Kidney tubule cell (primary cell): ENCODE results near the gene LRRC7.
"Not testable (repeated sequence)": the region's sequence is repeated elsewhere in the genome, so short reads cannot be mapped to it uniquely, and the experiment has no call there.

Experiments used
- DNase-seq: peaks from one replicate; pipeline ENCODE4 v3.0.0-alpha.2; 2018; ENCODE audit warnings: low spot score

Gene LRRC7

GRCh38 chr1:70042090-70042731 lies 474.5 kb downstream of the LRRC7 start:
- DNase-seq: no peak

GRCh38 chr1:70043804-70044203 lies 476.1 kb downstream of the LRRC7 start:
- peak; percentile 62 for DNase-seq

- DNase-seq: peak; percentile 52
These were observed 477.1 kb downstream of the LRRC7 start for GRCh38 chr1:70044832-70045231.

- not testable (repeated sequence) for DNase-seq
These were observed 477.9 kb downstream of the LRRC7 start for GRCh38 chr1:70045581-70045980.

- no peak for DNase-seq
These were observed 480.8 kb downstream of the LRRC7 start for GRCh38 chr1:70048336-70049094.

GRCh38 chr1:70051926-70052325 lies 484.2 kb downstream of the LRRC7 start:
- DNase-seq: no peak

GRCh38 chr1:70057500-70057899 lies 489.8 kb downstream of the LRRC7 start:
- DNase-seq: no peak

GRCh38 chr1:70061231-70061630 lies 493.5 kb downstream of the LRRC7 start:
- no peak for DNase-seq

- no peak for DNase-seq
These were observed 496.1 kb downstream of the LRRC7 start for GRCh38 chr1:70063861-70064260.

- no peak for DNase-seq
These were observed 499.0 kb downstream of the LRRC7 start for GRCh38 chr1:70066711-70067110.

GRCh38 chr1:70071601-70072000 lies 503.9 kb downstream of the LRRC7 start:
- DNase-seq: no peak

GRCh38 chr1:70072231-70072751 lies 504.6 kb downstream of the LRRC7 start:
- peak; percentile 50 for DNase-seq

- DNase-seq: no peak
These were observed 508.0 kb downstream of the LRRC7 start for GRCh38 chr1:70075761-70076160.

GRCh38 chr1:70077066-70077465 lies 509.3 kb downstream of the LRRC7 start:
- no peak for DNase-seq

- no peak for DNase-seq
These were observed 511.8 kb downstream of the LRRC7 start for GRCh38 chr1:70079546-70079945.

GRCh38 chr1:70083519-70083918 lies 515.8 kb downstream of the LRRC7 start:
- DNase-seq: no peak

- DNase-seq: no peak
These were observed 516.7 kb downstream of the LRRC7 start for GRCh38 chr1:70084314-70084915.

- DNase-seq: no peak
These were observed 517.8 kb downstream of the LRRC7 start for GRCh38 chr1:70085521-70085920.

GRCh38 chr1:70086897-70087296 lies 519.2 kb downstream of the LRRC7 start:
- no peak for DNase-seq

GRCh38 chr1:70090141-70090540 lies 522.4 kb downstream of the LRRC7 start:
- DNase-seq: no peak

- peak; percentile 74 for DNase-seq
These were observed 523.2 kb downstream of the LRRC7 start for GRCh38 chr1:70090875-70091274.

- DNase-seq: no peak
These were observed 524.1 kb downstream of the LRRC7 start for GRCh38 chr1:70091811-70092210.

GRCh38 chr1:70092526-70092925 lies 524.8 kb downstream of the LRRC7 start:
- no peak for DNase-seq
